Stromal cell of bone marrow (primary cell): ENCODE measurements around the gene ZC3H13.

ENCODE experiments used
- DNase-seq: peaks from one replicate; pipeline ENCODE4 v3.0.0-alpha.2; 2012; ENCODE audit warnings: low read depth

ZC3H13 gene, protein sequence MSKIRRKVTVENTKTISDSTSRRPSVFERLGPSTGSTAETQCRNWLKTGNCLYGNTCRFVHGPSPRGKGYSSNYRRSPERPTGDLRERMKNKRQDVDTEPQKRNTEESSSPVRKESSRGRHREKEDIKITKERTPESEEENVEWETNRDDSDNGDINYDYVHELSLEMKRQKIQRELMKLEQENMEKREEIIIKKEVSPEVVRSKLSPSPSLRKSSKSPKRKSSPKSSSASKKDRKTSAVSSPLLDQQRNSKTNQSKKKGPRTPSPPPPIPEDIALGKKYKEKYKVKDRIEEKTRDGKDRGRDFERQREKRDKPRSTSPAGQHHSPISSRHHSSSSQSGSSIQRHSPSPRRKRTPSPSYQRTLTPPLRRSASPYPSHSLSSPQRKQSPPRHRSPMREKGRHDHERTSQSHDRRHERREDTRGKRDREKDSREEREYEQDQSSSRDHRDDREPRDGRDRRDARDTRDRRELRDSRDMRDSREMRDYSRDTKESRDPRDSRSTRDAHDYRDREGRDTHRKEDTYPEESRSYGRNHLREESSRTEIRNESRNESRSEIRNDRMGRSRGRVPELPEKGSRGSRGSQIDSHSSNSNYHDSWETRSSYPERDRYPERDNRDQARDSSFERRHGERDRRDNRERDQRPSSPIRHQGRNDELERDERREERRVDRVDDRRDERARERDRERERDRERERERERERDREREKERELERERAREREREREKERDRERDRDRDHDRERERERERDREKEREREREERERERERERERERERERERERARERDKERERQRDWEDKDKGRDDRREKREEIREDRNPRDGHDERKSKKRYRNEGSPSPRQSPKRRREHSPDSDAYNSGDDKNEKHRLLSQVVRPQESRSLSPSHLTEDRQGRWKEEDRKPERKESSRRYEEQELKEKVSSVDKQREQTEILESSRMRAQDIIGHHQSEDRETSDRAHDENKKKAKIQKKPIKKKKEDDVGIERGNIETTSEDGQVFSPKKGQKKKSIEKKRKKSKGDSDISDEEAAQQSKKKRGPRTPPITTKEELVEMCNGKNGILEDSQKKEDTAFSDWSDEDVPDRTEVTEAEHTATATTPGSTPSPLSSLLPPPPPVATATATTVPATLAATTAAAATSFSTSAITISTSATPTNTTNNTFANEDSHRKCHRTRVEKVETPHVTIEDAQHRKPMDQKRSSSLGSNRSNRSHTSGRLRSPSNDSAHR (N-terminal part only)

DNA sequence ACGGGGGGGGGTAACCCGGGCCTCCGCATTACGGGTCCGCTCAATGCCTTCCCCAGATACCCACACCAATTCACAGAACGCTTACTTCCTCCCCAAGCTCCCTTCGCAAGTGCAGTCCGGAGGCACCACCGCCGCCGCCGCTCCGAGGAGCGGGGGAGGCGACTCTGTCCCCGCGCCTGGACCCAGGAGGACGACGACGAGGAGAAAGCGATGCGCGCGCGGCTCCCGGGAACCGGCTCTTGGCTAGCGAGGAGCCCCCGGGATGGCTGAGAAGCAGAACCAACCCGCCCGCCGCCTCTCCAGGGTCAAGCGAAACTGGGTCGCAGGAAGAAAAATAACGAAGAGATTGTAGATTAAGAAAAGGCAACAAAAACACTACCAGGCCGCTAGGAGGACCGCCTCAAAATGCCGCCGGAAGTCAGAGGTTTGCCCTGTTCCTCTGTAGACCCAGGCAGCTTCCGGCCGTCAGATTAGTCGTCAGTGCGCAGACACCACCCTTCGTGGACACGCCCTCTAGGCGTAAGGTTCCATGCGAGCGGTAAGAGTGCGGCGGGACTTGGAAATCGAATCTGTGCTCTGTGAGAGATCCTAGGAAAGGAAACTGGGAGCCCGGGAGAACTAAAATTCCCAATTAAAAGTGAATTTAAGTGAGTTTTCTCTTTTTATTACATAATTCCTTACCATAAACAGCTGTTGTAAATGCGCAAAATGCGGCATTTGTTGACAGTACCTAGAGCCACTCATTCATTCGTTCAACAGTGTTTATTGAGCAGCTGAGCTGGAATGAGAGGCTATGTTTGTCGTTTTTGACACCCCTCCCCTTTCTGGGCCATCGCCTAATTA is at the start of gene ZC3H13:
TSS of gene ZC3H13 (minus strand) at position 428 of the 843 bp plus-strand sequence. CDS start 7,239 bp downstream, outside the sequence.
- DNase-seq = peak; percentile 94

DNA sequence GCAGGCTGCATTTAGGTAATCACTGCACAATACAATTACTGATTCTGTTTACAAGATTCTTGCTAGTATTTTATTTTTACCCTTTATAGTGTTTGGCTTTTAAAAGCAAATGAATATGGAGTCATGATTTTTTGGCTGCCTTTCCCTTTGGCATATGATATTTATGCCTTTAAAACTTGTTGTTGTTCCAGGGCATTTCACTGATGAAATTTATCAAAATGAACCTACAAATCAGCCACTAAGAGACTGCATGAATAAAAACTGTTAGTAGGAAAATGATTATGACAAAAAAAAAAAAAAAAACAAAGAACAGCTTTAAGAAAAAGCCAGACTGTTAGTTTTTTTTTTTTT is 49.7 kb upstream of the ZC3H13 start:
- no peak for DNase-seq

DNA sequence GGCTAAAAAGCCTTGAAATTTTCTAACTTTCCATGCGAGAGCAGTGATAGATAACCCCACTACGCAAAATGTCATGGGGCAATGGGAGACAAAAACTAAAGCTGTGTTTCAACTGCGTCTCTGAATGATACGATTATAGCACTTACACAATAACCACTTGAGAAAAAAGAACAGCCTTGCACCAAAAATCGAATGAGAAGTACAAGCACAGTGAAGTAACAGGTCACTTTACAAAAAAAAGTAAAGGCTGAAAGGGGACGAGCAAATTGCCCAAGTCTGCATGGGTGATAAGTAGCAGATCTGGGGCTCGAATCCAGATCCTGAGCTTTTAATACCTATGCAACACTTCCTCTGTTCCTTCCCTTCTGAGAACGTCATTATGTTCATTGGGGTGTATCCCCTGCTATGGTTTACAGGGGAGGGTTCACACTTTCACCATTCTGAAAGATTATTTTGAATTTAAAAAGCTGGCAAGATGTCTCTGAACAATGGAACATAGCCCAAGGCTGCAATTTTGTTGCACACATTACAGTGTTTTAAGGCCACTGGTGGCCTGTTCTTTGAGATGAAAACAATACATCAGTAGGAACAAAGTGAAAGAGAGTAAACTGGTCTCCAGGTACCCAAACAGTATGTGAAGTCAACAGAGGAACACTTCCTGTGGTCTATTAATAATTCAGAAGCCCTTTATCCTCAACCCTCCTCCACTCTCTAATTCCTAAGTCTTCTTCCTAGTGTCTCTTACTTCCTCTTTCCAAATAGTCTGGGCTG is 49.1 kb upstream of the ZC3H13 start:
- DNase-seq = no peak

DNA sequence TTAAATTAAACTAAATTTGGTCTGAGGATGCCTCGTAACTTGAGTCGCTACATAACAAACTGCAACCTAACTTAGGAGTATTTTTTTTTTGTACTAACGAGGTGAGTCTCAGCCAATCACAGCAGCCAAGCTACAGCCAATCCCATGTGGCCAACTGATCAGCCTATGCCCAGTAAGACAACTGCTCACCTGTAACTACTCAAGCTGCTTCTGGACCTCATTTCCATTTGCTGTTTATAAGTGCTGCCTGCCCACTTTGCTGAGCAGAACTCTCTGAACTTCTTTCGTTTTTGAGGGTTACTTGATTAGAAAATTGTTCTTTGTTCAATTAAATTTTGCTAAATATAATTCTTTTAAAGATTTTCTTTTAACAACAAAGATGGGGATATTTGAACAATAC is 48.5 kb upstream of the ZC3H13 start:
- no peak for DNase-seq

DNA sequence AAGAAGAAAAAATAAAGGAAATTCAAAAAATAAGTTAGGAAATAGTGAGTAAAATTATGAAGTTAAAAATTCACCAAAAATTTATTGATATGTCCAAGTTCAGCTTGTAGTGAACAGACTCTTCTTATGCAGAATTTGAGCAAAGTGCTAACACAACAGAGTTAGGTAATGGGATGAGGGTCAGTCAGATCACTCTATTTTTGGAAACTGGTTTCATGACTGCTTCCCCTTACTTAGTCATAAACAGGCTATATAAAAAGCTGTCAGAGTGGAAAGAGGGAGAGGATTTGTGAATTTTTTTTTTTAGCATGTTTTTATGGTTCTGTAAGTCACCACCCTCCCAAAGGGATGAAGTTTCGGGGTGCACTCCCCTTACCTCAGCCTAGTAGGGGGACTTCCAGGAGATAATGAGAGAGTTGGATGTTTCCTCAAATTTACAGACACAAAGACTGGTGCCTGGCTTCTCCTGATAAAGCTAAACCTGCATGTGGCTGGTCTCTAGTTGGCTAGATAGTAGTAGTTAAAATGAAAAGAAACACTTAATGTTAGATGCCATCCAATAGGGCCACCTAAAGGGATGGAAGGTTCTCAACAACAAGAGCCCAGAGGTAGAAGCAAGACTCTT is 47.8 kb upstream of the ZC3H13 start:
- DNase-seq = no peak

DNA sequence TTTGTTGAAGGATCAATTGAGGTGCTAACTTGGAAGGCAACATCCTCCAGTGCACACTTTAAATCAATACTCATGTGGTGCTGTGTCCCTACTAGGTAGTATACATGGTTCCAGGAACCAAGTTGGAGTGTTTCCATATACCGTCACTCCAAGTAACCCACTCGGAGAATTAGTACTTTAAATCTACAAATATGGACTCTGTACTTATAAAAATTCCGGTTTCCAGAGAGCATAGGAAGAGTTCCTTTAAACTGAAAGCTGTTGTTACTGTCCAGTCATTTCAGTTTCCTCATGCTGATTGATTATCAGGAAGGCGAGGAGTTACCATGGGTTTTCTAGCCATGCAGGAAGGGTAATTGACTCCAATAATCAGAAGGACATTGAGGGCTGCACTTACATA is 45.1 kb upstream of the ZC3H13 start:
- no peak for DNase-seq

DNA sequence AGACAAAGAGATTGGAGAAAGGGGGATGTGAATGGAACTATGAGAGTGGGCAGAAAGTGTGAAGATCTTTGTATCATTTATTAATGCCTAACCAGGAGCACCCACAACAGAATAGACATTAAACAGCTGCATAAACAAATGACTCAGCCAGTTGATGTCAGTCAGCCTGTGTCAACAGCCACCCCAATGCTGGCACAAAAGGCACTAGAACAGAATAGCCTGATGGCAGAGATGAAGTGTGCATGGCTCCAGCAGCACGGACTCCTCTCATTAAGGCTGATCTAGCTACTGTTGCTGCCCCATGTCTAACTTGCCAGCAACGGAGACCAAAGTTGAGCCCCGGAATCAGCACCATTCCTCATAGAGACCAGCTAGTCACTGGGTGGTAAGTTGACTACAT is 44.5 kb upstream of the ZC3H13 start:
- DNase-seq = no peak

DNA sequence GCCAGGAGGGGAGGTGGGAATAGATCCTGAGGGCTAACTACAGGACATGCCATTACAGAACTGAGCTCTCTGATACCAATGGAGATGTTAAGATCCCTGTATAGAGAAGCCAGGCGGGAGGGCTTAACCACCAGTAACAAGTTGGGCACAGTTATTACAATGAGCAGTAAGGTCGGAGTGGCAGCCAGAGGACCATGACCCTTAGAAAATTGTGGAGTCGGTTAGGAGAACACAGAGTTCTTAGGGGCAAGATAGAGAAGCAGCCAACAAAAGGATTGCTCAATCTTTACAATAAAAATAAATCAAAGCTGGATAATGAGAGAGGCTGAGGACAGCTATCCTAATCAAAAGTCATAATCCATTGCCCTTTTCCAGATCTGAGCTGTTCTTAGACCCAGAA is 41.9 kb upstream of the ZC3H13 start:
- no peak for DNase-seq

DNA sequence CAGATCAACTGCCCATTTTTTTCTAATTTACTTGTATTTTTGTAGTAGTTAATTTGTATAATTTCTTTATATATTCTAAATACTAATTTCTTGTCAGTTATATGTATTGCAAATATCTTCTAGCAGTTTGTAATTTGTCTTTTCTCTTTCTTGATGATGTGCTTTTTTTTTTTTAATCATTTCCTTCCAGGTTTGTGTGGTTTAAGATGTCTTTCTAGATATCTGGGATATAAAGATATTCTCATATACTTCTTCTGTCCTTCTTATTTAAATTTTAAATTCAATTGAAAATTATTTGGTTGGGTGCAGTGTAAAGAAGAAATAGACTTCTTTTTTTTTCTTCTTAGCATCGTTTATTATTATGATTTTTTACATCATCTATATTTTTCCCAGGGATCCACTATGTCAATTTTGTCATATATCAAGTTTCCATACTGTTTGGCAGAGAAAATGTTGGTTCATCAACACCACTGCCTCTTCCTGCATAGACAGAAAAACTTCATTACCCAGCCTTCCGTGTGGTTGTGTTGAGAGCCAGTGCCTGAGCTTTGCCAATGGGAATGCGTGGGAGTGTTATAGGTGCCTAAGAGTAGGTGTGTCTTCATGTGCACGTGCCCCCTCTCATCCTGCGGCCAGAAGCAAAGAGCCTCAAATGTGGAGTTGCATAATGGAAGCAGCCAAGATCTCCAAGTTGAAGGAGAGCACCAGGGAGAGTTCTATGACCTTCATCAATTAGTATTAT is 36.4 kb upstream of the ZC3H13 start:
- DNase-seq = no peak

DNA sequence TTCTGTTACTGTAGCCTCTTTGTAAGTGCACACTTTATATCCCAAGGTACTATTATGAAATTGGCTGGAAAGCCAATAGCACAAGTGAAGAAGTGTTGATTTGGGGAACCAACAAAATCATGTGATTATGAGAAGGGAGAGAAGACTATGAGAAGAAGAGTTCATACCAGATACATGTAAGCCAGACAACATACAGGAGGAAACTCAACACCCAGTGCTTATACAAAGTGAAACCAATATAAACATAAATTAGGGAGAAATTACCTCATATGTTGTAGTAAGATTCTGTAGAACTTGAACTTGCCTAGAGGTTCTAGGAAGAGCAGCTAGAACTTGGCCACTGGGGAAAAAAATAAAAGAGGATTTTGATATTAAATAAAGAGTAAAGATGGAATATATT is 34.9 kb upstream of the ZC3H13 start:
- DNase-seq = no peak

DNA sequence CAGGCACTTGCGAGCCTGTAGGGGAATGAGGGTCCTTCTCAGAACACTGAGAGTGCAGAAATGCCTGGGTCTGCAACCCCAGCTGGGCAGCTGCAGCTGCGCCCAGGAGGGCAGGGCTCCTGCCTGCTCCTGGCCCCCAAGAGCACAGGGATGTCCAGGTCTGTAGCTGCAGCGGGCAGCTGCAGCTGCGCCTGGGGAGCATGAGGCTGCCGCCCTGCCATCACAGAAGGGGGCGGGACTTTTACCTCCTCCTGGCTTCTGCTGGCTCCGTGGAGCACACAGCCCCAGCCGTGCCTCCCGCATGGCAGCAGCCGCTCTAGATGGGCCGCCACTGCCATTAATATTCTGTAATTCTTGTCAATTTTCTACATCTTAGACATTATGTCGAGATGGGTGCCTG is 34.4 kb upstream of the ZC3H13 start:
- DNase-seq = no peak

DNA sequence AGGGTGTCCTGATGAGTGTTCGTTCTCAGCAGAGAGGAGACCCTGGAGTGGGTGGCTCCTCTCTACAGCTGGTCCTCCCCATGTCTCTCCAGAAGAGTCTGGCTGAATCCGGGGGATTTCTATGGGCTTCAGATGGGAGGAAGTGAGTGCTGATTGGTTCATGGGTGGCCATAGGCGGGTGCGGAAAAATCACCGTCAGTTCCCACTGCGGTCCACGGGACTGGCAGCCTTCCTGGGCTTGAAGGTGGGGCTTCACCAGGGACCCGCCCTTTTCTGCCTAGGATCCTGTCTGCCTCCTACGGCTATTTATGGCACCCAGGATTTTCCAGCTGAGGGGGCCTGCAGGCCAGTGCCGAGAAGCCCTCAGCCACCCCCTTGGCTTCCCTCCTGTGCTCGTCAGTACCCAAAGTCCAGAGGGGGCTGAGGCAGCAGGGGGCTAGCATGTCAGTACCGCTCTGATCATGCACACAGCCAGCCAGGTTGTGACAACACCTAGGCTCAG is 33.9 kb upstream of the ZC3H13 start:
- no peak for DNase-seq

DNA sequence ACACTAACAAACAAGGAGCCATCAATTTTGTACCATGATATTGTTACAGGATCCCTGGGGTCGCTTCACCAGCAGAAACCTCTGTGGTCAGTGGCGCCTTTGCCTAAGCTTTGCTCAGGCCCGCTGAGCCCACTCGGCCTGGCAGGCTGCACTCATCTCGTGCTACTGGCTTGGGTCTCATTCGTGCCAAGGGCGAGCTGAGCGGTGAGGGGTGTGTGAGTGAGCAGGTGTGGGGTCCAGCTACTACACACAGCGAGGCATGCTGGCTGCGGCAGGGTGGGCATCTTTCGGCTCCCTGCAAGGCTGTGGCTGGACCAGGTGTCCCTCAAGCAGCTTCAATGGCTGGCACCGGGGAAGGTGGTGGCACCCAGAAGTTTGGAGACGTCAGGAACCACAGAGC is 33.2 kb upstream of the ZC3H13 start:
- no peak for DNase-seq

DNA sequence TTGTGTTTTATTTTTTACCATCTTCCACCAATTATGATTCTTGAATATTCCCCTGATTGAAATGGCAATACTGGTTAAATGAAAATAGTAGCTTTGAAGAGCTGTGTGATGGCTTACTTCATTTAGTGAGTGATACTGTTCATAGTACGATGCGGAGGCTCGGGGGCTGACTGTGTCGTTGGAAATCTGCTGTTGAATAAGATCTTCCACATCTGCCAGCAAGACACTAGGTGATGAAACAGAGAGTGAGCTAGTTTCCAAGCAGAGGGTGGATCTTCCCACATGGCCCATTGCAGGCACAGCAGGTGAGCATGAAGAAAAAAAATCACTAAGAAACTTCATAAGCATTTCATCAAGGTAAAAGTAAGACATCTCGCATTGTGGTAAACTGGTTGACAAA is 29.8 kb upstream of the ZC3H13 start:
- no peak for DNase-seq

DNA sequence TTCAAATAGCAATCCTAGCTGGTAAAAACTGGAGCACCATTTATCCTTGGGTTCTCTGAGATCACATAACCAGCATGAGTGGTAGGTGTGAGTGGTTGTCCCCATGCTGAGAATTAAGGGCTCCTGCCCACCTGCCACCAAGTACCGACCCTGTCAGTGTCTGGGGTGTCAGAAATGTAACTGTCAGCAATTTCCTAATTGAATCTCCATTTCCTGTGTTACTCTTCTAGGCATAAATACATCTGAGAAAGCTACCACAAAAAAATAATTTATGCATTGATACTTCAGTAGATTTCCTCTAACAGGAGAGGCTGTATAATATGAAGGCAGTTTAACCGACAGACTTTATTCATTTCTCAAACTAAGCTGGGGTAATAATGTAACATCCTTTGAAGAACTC is 27.2 kb upstream of the ZC3H13 start:
- no peak for DNase-seq

DNA sequence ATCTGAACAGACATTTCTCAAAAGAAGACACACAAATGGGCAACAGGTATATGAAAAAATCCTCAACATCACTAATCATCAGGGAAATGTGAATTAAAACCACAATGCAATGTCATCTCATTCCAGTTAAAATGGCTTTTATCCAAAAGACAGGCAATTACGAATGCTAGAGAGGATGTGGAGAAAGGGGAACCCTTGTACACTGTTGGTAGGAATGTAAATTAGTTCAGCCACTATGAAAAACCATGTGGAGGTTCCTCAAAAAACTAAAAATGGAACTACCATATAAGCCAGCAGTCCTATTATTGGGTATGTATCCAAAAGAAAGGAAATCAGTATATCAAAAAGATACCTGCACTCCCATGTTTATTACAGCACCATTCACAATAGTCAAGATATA is 24.7 kb upstream of the ZC3H13 start:
- no peak for DNase-seq

DNA sequence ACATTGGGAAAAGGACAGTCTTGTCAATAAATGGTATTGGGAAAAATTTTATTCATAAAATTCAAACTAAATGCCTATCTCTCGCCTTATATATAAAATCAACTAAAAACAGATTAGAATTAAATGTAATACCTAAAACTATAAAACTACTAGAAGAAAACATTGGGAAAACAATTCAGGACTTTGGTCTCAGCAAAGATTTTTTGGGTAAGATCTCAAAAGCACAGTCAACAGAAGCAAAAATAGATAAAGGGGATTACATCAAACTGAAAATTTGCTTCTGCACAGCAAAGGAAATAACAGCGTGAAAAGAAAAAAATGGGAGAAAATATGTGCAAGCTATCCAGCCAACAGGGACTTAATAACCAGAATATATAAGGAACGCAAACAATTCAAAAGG is 24.3 kb upstream of the ZC3H13 start:
- no peak for DNase-seq

DNA sequence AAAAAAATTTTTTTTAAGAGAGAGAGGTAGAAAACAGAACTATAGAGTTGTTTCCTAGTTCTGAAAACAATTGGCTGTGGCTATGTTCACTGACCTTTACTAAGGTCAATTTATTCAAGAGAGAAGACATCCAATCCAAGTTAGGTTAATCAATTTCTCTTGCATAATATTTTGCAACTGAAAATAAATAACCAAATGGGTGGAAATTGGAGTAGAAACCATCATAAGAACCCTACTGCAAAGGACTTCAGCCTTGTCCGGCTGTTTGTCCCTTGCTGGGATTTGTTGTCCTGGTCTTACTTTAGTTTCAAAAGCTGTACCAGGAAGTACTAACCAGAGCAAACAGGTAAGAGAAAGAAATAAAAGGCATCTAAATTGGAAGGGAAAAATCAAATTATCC is 23.3 kb upstream of the ZC3H13 start:
- DNase-seq = no peak

DNA sequence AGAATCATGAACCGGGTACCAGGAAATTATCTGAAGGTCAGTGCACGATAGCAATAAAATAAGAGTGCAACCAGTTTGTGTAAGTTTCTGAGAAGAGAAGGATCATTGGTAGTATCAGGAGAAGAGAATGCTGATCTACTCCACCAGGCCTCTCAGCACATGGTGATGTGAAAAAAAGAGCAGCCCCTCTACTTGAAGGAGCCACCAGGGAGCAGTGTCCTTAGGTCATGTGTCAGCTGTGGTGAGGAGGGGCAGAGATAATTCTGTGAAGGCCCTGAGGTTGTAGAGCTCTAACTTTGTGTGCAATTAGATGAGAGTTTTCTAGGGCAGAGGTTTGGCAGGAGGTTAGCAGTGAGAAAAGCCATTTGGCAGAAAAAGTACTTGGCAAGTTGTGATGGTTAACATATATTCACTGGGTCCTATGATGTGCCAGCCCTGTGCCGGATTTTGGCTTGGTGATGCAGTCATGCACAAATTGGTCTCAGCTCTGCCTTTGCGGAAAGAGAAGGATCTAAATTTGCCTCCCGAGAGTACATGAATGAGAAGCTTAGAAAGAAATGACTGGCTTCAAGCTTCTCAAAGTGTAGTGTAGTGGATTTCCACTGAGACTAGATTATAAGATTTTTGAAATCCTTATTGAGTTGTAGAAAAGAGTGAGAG is 19.2 kb upstream of the ZC3H13 start:
- peak; percentile 2 for DNase-seq
